Right ventricle myocardium inferior (tissue), 1 donor: ENCODE data around the gene TRIM40. TPM values are rescaled to one million over a fixed set of nuclear protein-coding genes. Genes with fewer than 3 reads are reported as not detected.

ENCODE experiments used
- ATAC-seq: fragments of 200-7000 bp; cut with Tn5 transposase; one replicate; pipeline ENCODE4 v1.9.1; 2020; ENCODE audit warnings: mild to moderate bottlenecking, moderate library complexity
- DNase-seq: peaks from one replicate; pipeline ENCODE4 v3.0.0; 2021; ENCODE audit errors: missing footprints
- intact Hi-C: fragments of 100-400 bp; cut with DNase I; formaldehyde crosslinking; loops from one replicate; pipeline ENCODE4 v1.11.0; 2022
- total RNA-seq: library from RNA; stranded (reverse); fragmentation: NEBNext Ultra II Directional; extraction: Animal tissue kit (Norgen Biotek cat#: 25700); gene quantifications from one replicate; pipeline ENCODE4 v1.2.1, GENCODE V29; 2021
- donor health status: DM: no; HTN: yes; CAD: no; lungs with severe emphysema.

The TRIM40 gene
- total RNA-seq, 1 donor from 2014 or later: not detected

- intact Hi-C loops: no loop called here
- ATAC-seq: no peak
- no peak for DNase-seq
Observed at GRCh38 chr6:30180145-30180544, 44.2 kb downstream of the TRIM40 start.

- ATAC-seq: no peak
- intact Hi-C loops: no loop called here
- DNase-seq: no peak
Observed at GRCh38 chr6:30184417-30185031, 48.6 kb downstream of the TRIM40 start.

- DNase-seq (no peak), ATAC-seq (no peak)
- intact Hi-C loops: no loop called here
Observed at GRCh38 chr6:30185846-30186484, 50.0 kb downstream of the TRIM40 start.

DNA sequence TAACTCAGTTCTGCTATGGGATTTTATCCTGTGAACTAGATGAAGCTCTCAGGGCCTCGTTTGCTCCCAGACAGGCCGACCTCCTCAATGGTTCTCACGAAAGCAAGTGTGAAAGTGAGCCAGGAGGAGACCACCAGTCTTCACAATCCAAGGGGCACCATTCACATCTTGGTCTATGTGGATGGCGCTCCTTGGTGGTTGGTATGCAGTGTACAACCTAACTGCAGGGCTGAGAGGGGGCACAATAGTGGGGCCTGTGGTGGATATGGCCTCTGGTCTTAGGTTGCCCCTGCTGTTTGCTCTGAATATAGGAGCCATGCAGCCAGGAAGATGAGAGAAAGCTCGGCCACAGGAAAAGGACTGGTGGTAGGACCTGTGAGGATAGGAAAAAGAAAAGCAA, 52.6 kb downstream of the TRIM40 start:
- ATAC-seq (no peak), DNase-seq (no peak)
- intact Hi-C loops: no loop called here

DNA sequence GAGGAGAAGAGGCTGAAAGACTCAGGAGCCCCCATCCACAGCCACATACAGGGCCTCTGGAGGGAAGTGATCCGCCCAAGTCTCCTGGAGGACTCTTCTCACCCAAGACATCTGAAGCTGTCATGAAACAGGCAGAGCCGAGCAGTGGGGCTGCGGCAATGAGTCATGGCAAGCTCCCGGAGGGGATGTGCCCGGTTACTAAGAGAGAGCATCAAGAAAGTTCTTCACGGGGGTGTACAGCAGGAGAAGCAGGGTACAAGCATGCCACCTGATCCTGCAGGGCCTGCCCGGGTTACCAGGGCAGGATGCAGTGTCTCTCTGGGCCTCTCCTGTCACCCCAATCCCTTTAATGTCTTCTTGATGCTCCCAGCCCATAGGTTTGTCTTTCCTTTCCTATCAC, 56.1 kb downstream of the TRIM40 start:
- intact Hi-C loops: no loop called here
- DNase-seq (no peak), ATAC-seq (no peak)

- intact Hi-C loops: no loop called here
- no peak for ATAC-seq
- DNase-seq: no peak
Observed at GRCh38 chr6:30194797-30195690, 59.1 kb downstream of the TRIM40 start.

- DNase-seq (no peak), ATAC-seq (no peak)
- intact Hi-C loops: no loop called here
Observed at GRCh38 chr6:30195951-30196350, 60.0 kb downstream of the TRIM40 start.

DNA sequence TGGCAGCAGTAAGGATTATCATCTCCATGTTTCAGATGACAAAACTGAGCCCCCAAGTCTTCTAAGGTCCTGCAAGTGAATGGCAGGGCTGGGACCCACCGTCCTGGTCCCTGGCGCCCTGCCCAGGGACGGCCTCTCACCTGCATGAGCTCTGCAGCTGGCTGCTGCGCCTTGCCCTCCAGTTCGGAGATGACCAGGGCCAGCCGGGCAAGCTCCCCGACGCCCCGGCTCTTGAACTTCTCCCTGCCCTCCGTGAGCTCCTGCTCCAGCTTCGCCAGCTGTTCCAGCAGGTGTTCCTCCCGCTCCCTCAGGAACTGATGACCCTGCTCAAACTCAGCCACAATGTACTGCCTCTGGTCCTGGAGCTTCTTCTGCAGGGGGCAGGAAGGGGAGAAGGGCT, 60.4 kb downstream of the TRIM40 start:
- DNase-seq (no peak), ATAC-seq (no peak)
- intact Hi-C loops: no loop called here

Other genes starting within 250 kb of the TRIM40 start
- 249 TPM for gene HLA-A, start 193.6 kb upstream of the TRIM40 start, total RNA-seq
- 13.1 TPM for gene POLR1H, start 74.9 kb upstream of the TRIM40 start, total RNA-seq
- gene PPP1R11, start 68.9 kb upstream of the TRIM40 start, total RNA-seq: 44.3 TPM
- gene RNF39, start 60.4 kb upstream of the TRIM40 start, total RNA-seq: not detected
- not detected for gene TRIM31, start 23.1 kb upstream of the TRIM40 start, total RNA-seq
- gene TRIM10, start 25.1 kb downstream of the TRIM40 start, total RNA-seq: not detected
- gene TRIM15, start 27.4 kb downstream of the TRIM40 start, total RNA-seq: not detected
- 20.6 TPM for gene TRIM26, start 77.3 kb downstream of the TRIM40 start, total RNA-seq
- gene TRIM39, start 190.8 kb downstream of the TRIM40 start, total RNA-seq: 8.3 TPM
- 33.6 TPM for gene RPP21, start 209.0 kb downstream of the TRIM40 start, total RNA-seq